Measurements from ENCODE around the gene TBX2. TPM values are rescaled to one million over a fixed set of nuclear protein-coding genes. Genes with fewer than 3 reads are reported as not detected.

The TBX2 gene
- total RNA-seq, 5 donors from 2014 or later (not counting 1 experiment from before 2014, with no cell fraction given), result 0.26 to 0.82 (median 0.32) TPM; not detected in 2

- Histone ChIP-seq H3K27ac (ENCODE audit: low read length) (no peak overlapping the region), H3K9me3 (no peaks in the 10 kb centered on the region), H3K4me1 (ENCODE audit: control insufficient read depth in 1 of 2, extremely low read depth in 1 of 2, insufficient read depth in 2 of 2, low read length in 2 of 2) (peaks cover 4 to 72% of the 10 kb centered on the region in 2 experiments), H3K36me3 (ENCODE audit: control insufficient read depth in 2 of 2, extremely low read depth in 1 of 2, insufficient read depth in 1 of 2, low read length in 1 of 2) (no peaks in the 10 kb centered on the region), H3K4me3 (ENCODE audit: control insufficient read depth in 1 of 2, extremely low read depth in 1 of 2, low read length in 1 of 2) (peak overlapping the region; percentile 21 to 62), H3K27me3 (replicated peaks in 1 of 2; ENCODE audit: control insufficient read depth in 2 of 2, extremely low read depth in 1 of 2, insufficient read depth in 2 of 2, low read length in 1 of 2) (peaks cover 5 to 93% of the 10 kb centered on the region in 2 experiments)
- Mint-ChIP-seq H3K36me3 (no peaks in the 10 kb centered on the region), H3K4me1 (peaks cover 43 to 53% (median 47%) of the 10 kb centered on the region in 3 donors), H3K9me3 (no peaks in the 10 kb centered on the region), H3K27ac (no peak overlapping the region), H3K4me3 (peak overlapping the region in 1 of 3 donors; percentile 66), H3K27me3 (peaks cover 47 to 76% of the 10 kb centered on the region in 2 donors)
- POLR2A ChIA-PET, result no interaction called here
- CTCF ChIA-PET, result interaction anchor here in 1 of 2 donors (0.6 kb wide), 1 partner anchor 155 kb away, joined by 3 read pairs; no protein-coding TSS in a partner anchor
- ATAC-seq (replicated peaks in 1 of 4) (no peak), DNase-seq (no peak)
- WGBS (ENCODE audit: insufficient coverage), result 6% methylated on average over 23 of the region's 27 CpGs
These were observed 4.9 kb downstream of the TBX2 start for GRCh38 chr17:61404663-61404912.

GRCh38 chr17:61404913-61405685 lies 5.5 kb downstream of the TBX2 start:
- POLR2A ChIA-PET, result no interaction called here

GRCh38 chr17:61405686-61406536 lies 6.3 kb downstream of the TBX2 start:
- peaks cover 54 to 83% of the 10 kb centered on the region in 2 donors for H3K27me3 Mint-ChIP-seq
- Histone ChIP-seq H3K27me3 (replicated peaks in 1 of 2; ENCODE audit: control insufficient read depth in 2 of 2, extremely low read depth in 1 of 2, insufficient read depth in 2 of 2, low read length in 1 of 2) (peaks cover 5 to 96% of the 10 kb centered on the region in 2 experiments), H3K27ac (ENCODE audit: low read length) (no peak overlapping the region), H3K9me3 (no peaks in the 10 kb centered on the region), H3K4me1 (ENCODE audit: control insufficient read depth in 1 of 2, extremely low read depth in 1 of 2, insufficient read depth in 2 of 2, low read length in 2 of 2) (peaks cover 6 to 76% of the 10 kb centered on the region in 2 experiments), H3K36me3 (ENCODE audit: control insufficient read depth in 2 of 2, extremely low read depth in 1 of 2, insufficient read depth in 1 of 2, low read length in 1 of 2) (no peaks in the 10 kb centered on the region), H3K4me3 (ENCODE audit: control insufficient read depth in 1 of 2, extremely low read depth in 1 of 2, low read length in 1 of 2) (no peak overlapping the region)
- no peaks in the 10 kb centered on the region for H3K36me3 Mint-ChIP-seq
- no peaks in the 10 kb centered on the region for H3K9me3 Mint-ChIP-seq
- no peak for DNase-seq
- H3K27ac Mint-ChIP-seq, result no peak overlapping the region
- POLR2A ChIA-PET, result no interaction called here
- ATAC-seq (replicated peaks in 1 of 4), result no peak
- 24% methylated on average over 35 of the region's 37 CpGs for WGBS (ENCODE audit: insufficient coverage)
- peaks cover 51 to 59% (median 55%) of the 10 kb centered on the region in 3 donors for H3K4me1 Mint-ChIP-seq
- H3K4me3 Mint-ChIP-seq, result peak overlapping the region in 1 of 3 donors; percentile 22
- CTCF ChIA-PET, result no interaction called here

More at GRCh38 chr17:61404913-61405685, 5.5 kb downstream of the TBX2 start:
- H3K36me3 ChIP-seq (ENCODE audit: control insufficient read depth in 2 of 2, extremely low read depth in 1 of 2, insufficient read depth in 1 of 2, low read length in 1 of 2), result no peaks in the 10 kb centered on the region
- Mint-ChIP-seq H3K4me1 (peaks cover 46 to 56% (median 49%) of the 10 kb centered on the region in 3 donors), H3K36me3 (no peaks in the 10 kb centered on the region), H3K9me3 (no peaks in the 10 kb centered on the region), H3K4me3 (peak overlapping the region in 2 of 3 donors; percentile 39 to 66), H3K27me3 (peaks cover 51 to 80% of the 10 kb centered on the region in 2 donors), H3K27ac (no peak overlapping the region)
- DNase-seq, result no peak
- no peak for ATAC-seq (replicated peaks in 1 of 4)
- H3K27ac ChIP-seq (ENCODE audit: low read length), result no peak overlapping the region
- H3K4me1 ChIP-seq (ENCODE audit: control insufficient read depth in 1 of 2, extremely low read depth in 1 of 2, insufficient read depth in 2 of 2, low read length in 2 of 2), result peaks cover 4 to 75% of the 10 kb centered on the region in 2 experiments
- H3K9me3 ChIP-seq, result no peaks in the 10 kb centered on the region
- CTCF ChIA-PET, result interaction anchor here in 1 of 2 donors (0.6 kb wide), 1 partner anchor 154 kb away, joined by 3 read pairs; no protein-coding TSS in a partner anchor
- WGBS (ENCODE audit: insufficient coverage), result 7% methylated on average over 69 of the region's 71 CpGs
- H3K4me3 ChIP-seq (ENCODE audit: control insufficient read depth in 1 of 2, extremely low read depth in 1 of 2, low read length in 1 of 2), result peak overlapping the region in 1 of 2 donors; percentile 62
- peaks cover 5 to 96% of the 10 kb centered on the region in 2 experiments for H3K27me3 ChIP-seq (replicated peaks in 1 of 2; ENCODE audit: control insufficient read depth in 2 of 2, extremely low read depth in 1 of 2, insufficient read depth in 2 of 2, low read length in 1 of 2)

DNA sequence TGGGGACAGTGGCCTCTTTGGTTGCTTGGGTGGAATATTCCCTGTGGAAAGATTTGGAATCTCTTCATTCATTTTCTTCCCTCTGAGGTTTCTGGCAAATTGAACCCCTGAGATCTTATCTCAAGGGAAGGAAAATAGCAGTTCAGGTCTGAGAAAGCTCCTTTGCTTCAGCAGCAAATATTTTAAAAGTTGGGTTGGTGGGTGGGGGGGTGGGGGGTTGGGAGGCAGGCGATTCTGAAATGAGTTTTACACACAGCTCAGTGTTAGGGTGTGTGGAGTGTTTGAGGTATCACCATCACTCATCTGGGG lies 6.8 kb downstream of the TBX2 start:
- H3K27ac ChIP-seq (ENCODE audit: low read length), result no peak overlapping the region
- peaks cover 48 to 77% of the 10 kb centered on the region in 2 donors for H3K27me3 Mint-ChIP-seq
- H3K9me3 ChIP-seq, result no peaks in the 10 kb centered on the region
- ATAC-seq (replicated peaks in 1 of 4) (no peak), DNase-seq (no peak)
- POLR2A ChIA-PET, result no interaction called here
- peaks cover 6 to 76% of the 10 kb centered on the region in 2 experiments for H3K4me1 ChIP-seq (ENCODE audit: control insufficient read depth in 1 of 2, extremely low read depth in 1 of 2, insufficient read depth in 2 of 2, low read length in 2 of 2)
- H3K36me3 ChIP-seq (ENCODE audit: control insufficient read depth in 2 of 2, extremely low read depth in 1 of 2, insufficient read depth in 1 of 2, low read length in 1 of 2), result no peaks in the 10 kb centered on the region
- peak overlapping the region in 1 of 3 donors; percentile 22 for H3K4me3 Mint-ChIP-seq
- no peak overlapping the region for H3K27ac Mint-ChIP-seq
- H3K4me3 ChIP-seq (ENCODE audit: control insufficient read depth in 1 of 2, extremely low read depth in 1 of 2, low read length in 1 of 2), result no peak overlapping the region
- H3K27me3 ChIP-seq (replicated peaks in 1 of 2; ENCODE audit: control insufficient read depth in 2 of 2, extremely low read depth in 1 of 2, insufficient read depth in 2 of 2, low read length in 1 of 2), result peaks cover 2 to 96% of the 10 kb centered on the region in 2 experiments
- H3K36me3 Mint-ChIP-seq, result no peaks in the 10 kb centered on the region
- H3K4me1 Mint-ChIP-seq, result peaks cover 46 to 53% (median 49%) of the 10 kb centered on the region in 3 donors
- no CpG with 5 or more reads among the region's 1 CpG for WGBS (ENCODE audit: insufficient coverage)
- no peaks in the 10 kb centered on the region for H3K9me3 Mint-ChIP-seq
- CTCF ChIA-PET, result no interaction called here

- DNase-seq, result no peak
- Histone ChIP-seq H3K9me3 (no peaks in the 10 kb centered on the region), H3K4me1 (ENCODE audit: control insufficient read depth in 1 of 2, extremely low read depth in 1 of 2, insufficient read depth in 2 of 2, low read length in 2 of 2) (peaks cover 6 to 77% of the 10 kb centered on the region in 2 experiments), H3K27me3 (replicated peaks in 1 of 2; ENCODE audit: control insufficient read depth in 2 of 2, extremely low read depth in 1 of 2, insufficient read depth in 2 of 2, low read length in 1 of 2) (peaks cover 2 to 96% of the 10 kb centered on the region in 2 experiments), H3K27ac (ENCODE audit: low read length) (no peak overlapping the region), H3K4me3 (ENCODE audit: control insufficient read depth in 1 of 2, extremely low read depth in 1 of 2, low read length in 1 of 2) (no peak overlapping the region), H3K36me3 (ENCODE audit: control insufficient read depth in 2 of 2, extremely low read depth in 1 of 2, insufficient read depth in 1 of 2, low read length in 1 of 2) (no peaks in the 10 kb centered on the region)
- no peaks in the 10 kb centered on the region for H3K9me3 Mint-ChIP-seq
- POLR2A ChIA-PET, result no interaction called here
- no peak overlapping the region for H3K27ac Mint-ChIP-seq
- H3K4me3 Mint-ChIP-seq, result peak overlapping the region in 1 of 3 donors; percentile 83
- H3K27me3 Mint-ChIP-seq, result peaks cover 45 to 69% of the 10 kb centered on the region in 2 donors
- peaks cover 43 to 50% (median 46%) of the 10 kb centered on the region in 3 donors for H3K4me1 Mint-ChIP-seq
- no peak for ATAC-seq (replicated peaks in 1 of 4)
- CTCF ChIA-PET, result no interaction called here
- 64% methylated on average over 6 of the region's 8 CpGs for WGBS (ENCODE audit: insufficient coverage)
- no peaks in the 10 kb centered on the region for H3K36me3 Mint-ChIP-seq
These were observed 7.6 kb downstream of the TBX2 start for GRCh38 chr17:61406971-61407911.
